Measurements from ENCODE around the gene ACOT8.

DNA sequence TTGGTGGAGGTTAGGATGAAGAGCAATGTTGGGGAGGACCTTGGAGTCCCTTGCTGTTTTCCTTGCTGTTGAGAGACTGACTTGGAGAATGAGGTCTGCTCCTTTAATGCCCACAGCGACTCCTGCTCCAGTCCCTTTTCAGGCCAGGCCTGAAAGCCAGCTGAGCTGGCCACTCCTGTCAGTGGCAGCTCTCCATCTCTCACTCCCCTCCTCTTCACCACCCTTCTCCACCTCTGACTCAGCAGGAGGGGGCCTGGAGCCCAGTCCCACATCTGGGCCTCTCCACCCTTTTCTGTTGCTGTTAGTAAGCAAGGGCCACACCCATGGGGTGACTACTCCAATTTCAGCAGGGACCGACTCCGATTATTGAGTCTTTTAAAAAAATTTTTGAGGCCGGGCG lies 21.4 kb downstream of the ACOT8 start:
- TF ChIP-seq, protein P1, sequence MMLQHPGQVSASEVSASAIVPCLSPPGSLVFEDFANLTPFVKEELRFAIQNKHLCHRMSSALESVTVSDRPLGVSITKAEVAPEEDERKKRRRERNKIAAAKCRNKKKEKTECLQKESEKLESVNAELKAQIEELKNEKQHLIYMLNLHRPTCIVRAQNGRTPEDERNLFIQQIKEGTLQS (IDR thresholded peaks at IDR 0.05; ENCODE audit: borderline replicate concordance, extremely low read depth, low read depth, low read length): no peak
- no peak for TF ChIP-seq POLR2AphosphoS5 (IDR thresholded peaks at IDR 0.05; ENCODE audit: low read length)

Measured in GM12878 (cell line).